ENCODE data around the gene CIART. TPM values are rescaled to one million over a fixed set of nuclear protein-coding genes. Genes with fewer than 3 reads are reported as not detected.

Gene CIART
- total and polyA plus RNA-seq, 4 donors = 0.51 to 7.1 (median 1.9) TPM

DNA sequence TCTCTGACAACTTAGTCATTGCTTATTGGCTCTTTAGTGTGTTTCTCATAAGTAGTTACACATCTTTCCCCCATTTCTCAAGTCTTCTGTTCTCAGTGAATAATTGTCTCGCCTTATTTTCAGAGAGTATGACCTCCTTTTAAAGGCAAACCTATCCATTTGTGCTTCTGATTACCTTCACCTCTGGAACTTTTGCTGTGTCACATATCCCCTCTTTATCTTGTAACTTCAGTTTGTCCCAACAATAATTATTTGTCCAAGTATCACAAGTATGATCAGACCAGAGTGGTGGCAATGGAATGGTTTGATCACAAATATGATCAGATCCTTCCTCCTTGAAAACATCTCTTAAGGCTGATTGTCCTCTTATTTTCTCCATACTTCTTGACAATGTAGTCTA is 6.0 kb downstream of the CIART start:
- TF ChIP-seq, protein P1, sequence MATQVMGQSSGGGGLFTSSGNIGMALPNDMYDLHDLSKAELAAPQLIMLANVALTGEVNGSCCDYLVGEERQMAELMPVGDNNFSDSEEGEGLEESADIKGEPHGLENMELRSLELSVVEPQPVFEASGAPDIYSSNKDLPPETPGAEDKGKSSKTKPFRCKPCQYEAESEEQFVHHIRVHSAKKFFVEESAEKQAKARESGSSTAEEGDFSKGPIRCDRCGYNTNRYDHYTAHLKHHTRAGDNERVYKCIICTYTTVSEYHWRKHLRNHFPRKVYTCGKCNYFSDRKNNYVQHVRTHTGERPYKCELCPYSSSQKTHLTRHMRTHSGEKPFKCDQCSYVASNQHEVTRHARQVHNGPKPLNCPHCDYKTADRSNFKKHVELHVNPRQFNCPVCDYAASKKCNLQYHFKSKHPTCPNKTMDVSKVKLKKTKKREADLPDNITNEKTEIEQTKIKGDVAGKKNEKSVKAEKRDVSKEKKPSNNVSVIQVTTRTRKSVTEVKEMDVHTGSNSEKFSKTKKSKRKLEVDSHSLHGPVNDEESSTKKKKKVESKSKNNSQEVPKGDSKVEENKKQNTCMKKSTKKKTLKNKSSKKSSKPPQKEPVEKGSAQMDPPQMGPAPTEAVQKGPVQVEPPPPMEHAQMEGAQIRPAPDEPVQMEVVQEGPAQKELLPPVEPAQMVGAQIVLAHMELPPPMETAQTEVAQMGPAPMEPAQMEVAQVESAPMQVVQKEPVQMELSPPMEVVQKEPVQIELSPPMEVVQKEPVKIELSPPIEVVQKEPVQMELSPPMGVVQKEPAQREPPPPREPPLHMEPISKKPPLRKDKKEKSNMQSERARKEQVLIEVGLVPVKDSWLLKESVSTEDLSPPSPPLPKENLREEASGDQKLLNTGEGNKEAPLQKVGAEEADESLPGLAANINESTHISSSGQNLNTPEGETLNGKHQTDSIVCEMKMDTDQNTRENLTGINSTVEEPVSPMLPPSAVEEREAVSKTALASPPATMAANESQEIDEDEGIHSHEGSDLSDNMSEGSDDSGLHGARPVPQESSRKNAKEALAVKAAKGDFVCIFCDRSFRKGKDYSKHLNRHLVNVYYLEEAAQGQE (IDR thresholded peaks at IDR 0.05) = no peak
- TF ChIP-seq JUND (IDR thresholded peaks at IDR 0.05) (no peak), SP1 (IDR thresholded peaks at IDR 0.05) (no peak)
- TF ChIP-seq, protein P2, sequence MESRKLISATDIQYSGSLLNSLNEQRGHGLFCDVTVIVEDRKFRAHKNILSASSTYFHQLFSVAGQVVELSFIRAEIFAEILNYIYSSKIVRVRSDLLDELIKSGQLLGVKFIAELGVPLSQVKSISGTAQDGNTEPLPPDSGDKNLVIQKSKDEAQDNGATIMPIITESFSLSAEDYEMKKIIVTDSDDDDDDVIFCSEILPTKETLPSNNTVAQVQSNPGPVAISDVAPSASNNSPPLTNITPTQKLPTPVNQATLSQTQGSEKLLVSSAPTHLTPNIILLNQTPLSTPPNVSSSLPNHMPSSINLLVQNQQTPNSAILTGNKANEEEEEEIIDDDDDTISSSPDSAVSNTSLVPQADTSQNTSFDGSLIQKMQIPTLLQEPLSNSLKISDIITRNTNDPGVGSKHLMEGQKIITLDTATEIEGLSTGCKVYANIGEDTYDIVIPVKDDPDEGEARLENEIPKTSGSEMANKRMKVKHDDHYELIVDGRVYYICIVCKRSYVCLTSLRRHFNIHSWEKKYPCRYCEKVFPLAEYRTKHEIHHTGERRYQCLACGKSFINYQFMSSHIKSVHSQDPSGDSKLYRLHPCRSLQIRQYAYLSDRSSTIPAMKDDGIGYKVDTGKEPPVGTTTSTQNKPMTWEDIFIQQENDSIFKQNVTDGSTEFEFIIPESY (IDR thresholded peaks at IDR 0.05) = no peak
- H3K36me3 ChIP-seq (ENCODE audit: control insufficient read depth in 4 of 4, insufficient read depth in 3 of 4, low read depth in 1 of 4, low read length in 3 of 4) = peaks cover 0 to 12% (median 7%) of the 10 kb centered on the region in 4 donors
- WGBS = 92% methylated on average over 1 of the region's 1 CpG

DNA sequence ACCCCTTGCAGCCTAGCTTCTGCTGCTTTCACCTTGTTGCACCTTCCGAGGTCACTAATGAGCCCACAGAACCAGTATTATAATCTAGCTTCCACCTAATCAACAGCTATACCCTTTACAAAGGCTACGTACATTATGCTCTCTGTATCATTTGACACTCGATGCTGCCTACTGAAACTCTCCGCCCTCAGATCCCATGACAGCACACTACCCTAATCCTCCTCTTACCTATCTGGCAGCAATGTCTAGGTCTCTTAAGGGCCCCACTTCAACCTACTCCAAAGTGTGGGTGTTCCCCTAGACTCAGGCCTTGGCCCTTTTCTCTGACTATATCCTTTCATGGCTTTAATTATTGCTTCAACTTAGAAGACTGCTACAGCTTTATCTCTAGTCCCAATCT is 6.5 kb downstream of the CIART start:
- no peak for DNase-seq (ENCODE audit: low spot score)
- Histone ChIP-seq H3K36me3 (ENCODE audit: control insufficient read depth in 4 of 4, insufficient read depth in 3 of 4, low read depth in 1 of 4, low read length in 3 of 4) (peaks cover 0 to 12% (median 7%) of the 10 kb centered on the region in 4 donors), H3K4me3 (ENCODE audit: low read depth in 1 of 3, low read length in 3 of 3) (no peak overlapping the region), H3K9me3 (ENCODE audit: control insufficient read depth in 4 of 4, low read length in 3 of 4) (no peaks in the 10 kb centered on the region), H3K27me3 (ENCODE audit: control insufficient read depth in 4 of 4, insufficient read depth in 4 of 4, low read length in 3 of 4) (no peaks in the 10 kb centered on the region), H3K9ac (ENCODE audit: low read depth in 1 of 2, low read length in 2 of 2) (no peak overlapping the region), H3K4me1 (ENCODE audit: control insufficient read depth in 4 of 4, insufficient read depth in 4 of 4, low read length in 3 of 4) (peaks cover 0 to 2% (median under 1%) of the 10 kb centered on the region in 4 donors), H3K27ac (ENCODE audit: low read depth in 1 of 2, low read length in 2 of 2) (no peak overlapping the region)
- TF ChIP-seq JUND (IDR thresholded peaks at IDR 0.05) (no peak), RAD21 (IDR thresholded peaks at IDR 0.05) (no peak), YY1 (IDR thresholded peaks at IDR 0.05) (no peak), RXRA (IDR thresholded peaks at IDR 0.05) (no peak), FOXA2 (IDR thresholded peaks at IDR 0.05) (no peak), HNF4G (IDR thresholded peaks at IDR 0.05) (no peak), HNF4A (conservative IDR thresholded peaks at IDR 0.05) (no peak), TAF1 (conservative IDR thresholded peaks at IDR 0.05) (no peak), NR2F2 (IDR thresholded peaks at IDR 0.05) (no peak), FOXA1 (IDR thresholded peaks at IDR 0.05) (no peak), EGR1 (IDR thresholded peaks at IDR 0.05; ENCODE audit: low read depth in 2 of 2) (no peak), GABPA (IDR thresholded peaks at IDR 0.05 in 1 of 2, conservative IDR thresholded peaks at IDR 0.05 in 1 of 2) (no peak), SP1 (IDR thresholded peaks at IDR 0.05) (no peak)
- TF ChIP-seq, protein P2 (IDR thresholded peaks at IDR 0.05) = no peak
- TF ChIP-seq, protein P3, sequence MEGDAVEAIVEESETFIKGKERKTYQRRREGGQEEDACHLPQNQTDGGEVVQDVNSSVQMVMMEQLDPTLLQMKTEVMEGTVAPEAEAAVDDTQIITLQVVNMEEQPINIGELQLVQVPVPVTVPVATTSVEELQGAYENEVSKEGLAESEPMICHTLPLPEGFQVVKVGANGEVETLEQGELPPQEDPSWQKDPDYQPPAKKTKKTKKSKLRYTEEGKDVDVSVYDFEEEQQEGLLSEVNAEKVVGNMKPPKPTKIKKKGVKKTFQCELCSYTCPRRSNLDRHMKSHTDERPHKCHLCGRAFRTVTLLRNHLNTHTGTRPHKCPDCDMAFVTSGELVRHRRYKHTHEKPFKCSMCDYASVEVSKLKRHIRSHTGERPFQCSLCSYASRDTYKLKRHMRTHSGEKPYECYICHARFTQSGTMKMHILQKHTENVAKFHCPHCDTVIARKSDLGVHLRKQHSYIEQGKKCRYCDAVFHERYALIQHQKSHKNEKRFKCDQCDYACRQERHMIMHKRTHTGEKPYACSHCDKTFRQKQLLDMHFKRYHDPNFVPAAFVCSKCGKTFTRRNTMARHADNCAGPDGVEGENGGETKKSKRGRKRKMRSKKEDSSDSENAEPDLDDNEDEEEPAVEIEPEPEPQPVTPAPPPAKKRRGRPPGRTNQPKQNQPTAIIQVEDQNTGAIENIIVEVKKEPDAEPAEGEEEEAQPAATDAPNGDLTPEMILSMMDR (IDR thresholded peaks at IDR 0.05; ENCODE audit: low read depth, low read length, missing input control) = no peak
- TF ChIP-seq, protein P4, sequence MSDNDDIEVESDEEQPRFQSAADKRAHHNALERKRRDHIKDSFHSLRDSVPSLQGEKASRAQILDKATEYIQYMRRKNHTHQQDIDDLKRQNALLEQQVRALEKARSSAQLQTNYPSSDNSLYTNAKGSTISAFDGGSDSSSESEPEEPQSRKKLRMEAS (IDR thresholded peaks at IDR 0.05) = no peak
- TF ChIP-seq, protein P5, sequence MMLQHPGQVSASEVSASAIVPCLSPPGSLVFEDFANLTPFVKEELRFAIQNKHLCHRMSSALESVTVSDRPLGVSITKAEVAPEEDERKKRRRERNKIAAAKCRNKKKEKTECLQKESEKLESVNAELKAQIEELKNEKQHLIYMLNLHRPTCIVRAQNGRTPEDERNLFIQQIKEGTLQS (IDR thresholded peaks at IDR 0.05) = no peak
- TF ChIP-seq, protein P1 (IDR thresholded peaks at IDR 0.05) = no peak
- WGBS = 94% methylated on average over 4 of the region's 4 CpGs

More for the DNA sequence above, 6.0 kb downstream of the CIART start:
- H3K27me3 ChIP-seq (ENCODE audit: control insufficient read depth in 4 of 4, insufficient read depth in 4 of 4, low read length in 3 of 4) = no peaks in the 10 kb centered on the region
- H3K9me3 ChIP-seq (ENCODE audit: control insufficient read depth in 4 of 4, low read length in 3 of 4) = no peaks in the 10 kb centered on the region
- H3K4me1 ChIP-seq (ENCODE audit: control insufficient read depth in 4 of 4, insufficient read depth in 4 of 4, low read length in 3 of 4) = peaks cover under 1 to 4% (median 2%) of the 10 kb centered on the region in 4 donors
- H3K4me3 ChIP-seq (ENCODE audit: low read depth in 1 of 3, low read length in 3 of 3) = no peak overlapping the region
- H3K27ac ChIP-seq (ENCODE audit: low read depth in 1 of 2, low read length in 2 of 2) = no peak overlapping the region
- no peak for DNase-seq (ENCODE audit: low spot score)
- H3K9ac ChIP-seq (ENCODE audit: low read depth in 1 of 2, low read length in 2 of 2) = no peak overlapping the region
